ENCODE measurements around the gene ITGB7. TPM values are rescaled to one million over a fixed set of nuclear protein-coding genes. Genes with fewer than 3 reads are reported as not detected.

The ITGB7 gene
- total RNA-seq, 4 donors from 2014 or later, result 0.40 to 5.8 (median 2.6) TPM

DNA sequence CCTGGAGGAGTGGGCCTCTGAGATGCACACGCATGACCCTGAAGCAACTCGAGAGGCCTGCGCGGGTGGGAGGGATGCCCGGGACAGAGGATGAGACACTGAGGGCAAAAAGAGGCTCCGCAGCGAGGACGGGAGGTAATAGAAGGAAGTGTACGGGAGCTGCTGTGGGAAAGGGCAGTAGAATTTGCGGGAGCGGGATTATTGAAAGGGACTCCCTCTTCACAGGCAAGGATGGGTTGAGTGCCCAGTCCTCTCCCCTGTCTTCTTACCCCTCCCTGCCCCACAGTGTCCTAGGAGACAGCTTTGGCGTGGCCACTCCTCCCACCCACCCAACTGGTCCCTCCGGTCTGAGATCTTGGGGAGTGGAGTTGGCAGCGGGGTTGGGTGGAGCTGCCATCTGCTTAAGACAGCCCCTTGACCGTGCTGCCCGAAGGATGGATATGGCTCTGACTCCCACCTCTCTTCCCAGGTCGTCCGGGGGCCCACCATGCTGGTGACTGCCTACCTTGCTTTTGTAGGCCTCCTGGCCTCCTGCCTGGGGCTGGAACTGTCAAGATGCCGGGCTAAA, 45.4 kb upstream of the ITGB7 start:
- Histone ChIP-seq H3K27me3 (no peaks in the 10 kb centered on the region), H3K36me3 (peaks cover 0 to 31% of the 10 kb centered on the region in 2 donors), H3K4me3 (peak overlapping the region; percentile 61 to 92), H3K27ac (peak overlapping the region; percentile 36 to 93 (median 86)), H3K4me1 (peaks cover 0 to 39% (median 21%) of the 10 kb centered on the region in 3 donors), H3K9me3 (no peaks in the 10 kb centered on the region)
- WGBS, 2 donors (ENCODE audit: low coverage in 1 of 2), result 0 to 3% methylated on average over 11 to 15 of the region's 19 CpGs
- ATAC-seq, result no peak
- no peak for TF ChIP-seq POLR2A (IDR thresholded peaks at IDR 0.05)
- no peak for TF ChIP-seq POLR2AphosphoS5 (IDR thresholded peaks at IDR 0.05)
- TF ChIP-seq, protein P1, sequence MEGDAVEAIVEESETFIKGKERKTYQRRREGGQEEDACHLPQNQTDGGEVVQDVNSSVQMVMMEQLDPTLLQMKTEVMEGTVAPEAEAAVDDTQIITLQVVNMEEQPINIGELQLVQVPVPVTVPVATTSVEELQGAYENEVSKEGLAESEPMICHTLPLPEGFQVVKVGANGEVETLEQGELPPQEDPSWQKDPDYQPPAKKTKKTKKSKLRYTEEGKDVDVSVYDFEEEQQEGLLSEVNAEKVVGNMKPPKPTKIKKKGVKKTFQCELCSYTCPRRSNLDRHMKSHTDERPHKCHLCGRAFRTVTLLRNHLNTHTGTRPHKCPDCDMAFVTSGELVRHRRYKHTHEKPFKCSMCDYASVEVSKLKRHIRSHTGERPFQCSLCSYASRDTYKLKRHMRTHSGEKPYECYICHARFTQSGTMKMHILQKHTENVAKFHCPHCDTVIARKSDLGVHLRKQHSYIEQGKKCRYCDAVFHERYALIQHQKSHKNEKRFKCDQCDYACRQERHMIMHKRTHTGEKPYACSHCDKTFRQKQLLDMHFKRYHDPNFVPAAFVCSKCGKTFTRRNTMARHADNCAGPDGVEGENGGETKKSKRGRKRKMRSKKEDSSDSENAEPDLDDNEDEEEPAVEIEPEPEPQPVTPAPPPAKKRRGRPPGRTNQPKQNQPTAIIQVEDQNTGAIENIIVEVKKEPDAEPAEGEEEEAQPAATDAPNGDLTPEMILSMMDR (IDR thresholded peaks at IDR 0.05), result no peak
- TF ChIP-seq EP300 (IDR thresholded peaks at IDR 0.05), result no peak

DNA sequence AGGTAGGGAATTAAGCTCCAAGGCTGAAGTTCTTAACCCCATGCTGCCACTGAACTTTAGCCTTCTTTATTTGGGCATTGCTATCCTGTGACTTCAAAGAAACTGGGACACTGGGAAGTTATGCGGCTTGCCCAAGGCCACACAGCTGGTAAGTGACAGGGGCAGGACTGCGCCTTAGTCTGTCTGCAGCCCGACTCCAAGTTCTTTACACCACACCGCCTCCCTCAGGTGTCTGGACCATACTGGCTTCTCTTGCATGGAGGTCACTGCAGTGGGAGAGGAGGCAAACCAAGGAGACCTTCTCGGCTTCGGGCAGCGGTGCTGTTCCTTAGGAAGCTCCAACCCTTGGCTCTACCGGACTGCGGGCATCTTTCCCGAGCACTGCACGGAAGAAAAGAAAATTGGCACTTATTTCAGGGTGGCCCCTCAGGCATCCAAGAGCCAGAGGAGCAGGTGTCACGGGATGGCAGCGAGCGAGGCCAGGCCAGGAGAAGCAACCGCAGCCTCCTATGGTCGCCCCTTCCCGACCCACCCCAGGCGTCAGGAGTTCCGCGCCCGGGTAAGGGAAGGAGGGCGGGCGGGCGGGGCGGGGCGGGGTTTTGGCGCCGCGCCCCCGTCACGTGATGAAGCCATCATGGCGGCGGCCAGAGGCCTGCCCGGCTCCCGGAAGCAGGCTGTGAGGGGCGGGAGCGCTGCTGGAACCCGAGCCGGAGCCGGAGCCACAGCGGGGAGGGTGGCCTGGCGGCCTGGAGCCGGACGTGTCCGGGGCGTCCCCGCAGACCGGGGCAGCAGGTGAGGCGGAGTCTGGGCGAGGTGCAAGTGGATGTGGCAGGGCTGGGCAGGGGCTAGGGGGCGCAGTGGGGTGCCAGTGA, 44.7 kb upstream of the ITGB7 start:
- H3K27me3 ChIP-seq, result no peaks in the 10 kb centered on the region
- H3K36me3 ChIP-seq, result peaks cover 0 to 31% of the 10 kb centered on the region in 2 donors
- WGBS, 2 donors (ENCODE audit: low coverage in 1 of 2), result 0 to 4% methylated on average over 7 to 8 of the region's 51 CpGs
- peak; percentile 45 to 46 for TF ChIP-seq POLR2A (IDR thresholded peaks at IDR 0.05)
- TF ChIP-seq, protein P1 (IDR thresholded peaks at IDR 0.05), result peak in 3 of 4 experiments; percentile 32 to 64 (median 43)
- no peak for TF ChIP-seq EP300 (IDR thresholded peaks at IDR 0.05)
- peak; percentile 64 for TF ChIP-seq POLR2AphosphoS5 (IDR thresholded peaks at IDR 0.05)
- H3K4me1 ChIP-seq, result peaks cover 0 to 39% (median 21%) of the 10 kb centered on the region in 3 donors
- H3K4me3 ChIP-seq, result peak overlapping the region; percentile 61 to 92
- H3K9me3 ChIP-seq, result no peaks in the 10 kb centered on the region
- ATAC-seq, result peak; percentile 91
- H3K27ac ChIP-seq, result peak overlapping the region; percentile 36 to 93 (median 86)

- Histone ChIP-seq H3K27ac (no peak overlapping the region), H3K36me3 (no peaks in the 10 kb centered on the region), H3K9me3 (no peaks in the 10 kb centered on the region), H3K27me3 (peaks cover 10% of the 10 kb centered on the region), H3K4me1 (peaks cover 0 to 2% (median 0%) of the 10 kb centered on the region in 3 donors), H3K4me3 (no peak overlapping the region)
- no peak for TF ChIP-seq POLR2A (IDR thresholded peaks at IDR 0.05)
- TF ChIP-seq POLR2AphosphoS5 (IDR thresholded peaks at IDR 0.05), result no peak
- TF ChIP-seq EP300 (IDR thresholded peaks at IDR 0.05), result no peak
- TF ChIP-seq, protein P1 (IDR thresholded peaks at IDR 0.05), result no peak
- WGBS, 2 donors (ENCODE audit: low coverage in 1 of 2), result 86 to 89% methylated on average over 3 of the region's 3 CpGs
- no peak for ATAC-seq
Observed at GRCh38 chr12:53245286-53245685, 38.2 kb upstream of the ITGB7 start.

DNA sequence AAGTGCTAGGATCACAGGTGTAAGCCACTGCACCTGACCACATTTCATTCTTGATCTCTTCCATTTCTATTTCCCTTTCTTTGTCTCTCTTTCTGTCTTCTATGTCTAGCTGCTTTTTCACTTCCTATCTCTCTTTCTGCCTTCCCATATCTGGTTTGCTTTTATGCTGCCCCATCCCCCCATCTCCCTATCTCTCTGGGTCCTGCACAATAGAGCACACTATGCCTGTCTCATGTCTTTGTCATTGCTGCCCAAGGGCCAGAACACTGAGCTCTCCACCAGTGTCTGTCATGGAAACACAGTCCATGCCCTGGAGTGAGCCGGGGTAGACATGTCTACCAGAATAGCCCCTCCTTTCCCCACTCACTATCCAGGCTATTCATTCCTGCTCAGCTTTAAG, 37.3 kb upstream of the ITGB7 start:
- Histone ChIP-seq H3K9me3 (no peaks in the 10 kb centered on the region), H3K4me3 (no peak overlapping the region), H3K36me3 (no peaks in the 10 kb centered on the region), H3K4me1 (no peaks in the 10 kb centered on the region), H3K27ac (no peak overlapping the region), H3K27me3 (peaks cover 10% of the 10 kb centered on the region)
- no peak for ATAC-seq
- TF ChIP-seq POLR2AphosphoS5 (IDR thresholded peaks at IDR 0.05), result no peak
- no peak for TF ChIP-seq POLR2A (IDR thresholded peaks at IDR 0.05)
- no peak for TF ChIP-seq EP300 (IDR thresholded peaks at IDR 0.05)
- TF ChIP-seq, protein P1 (IDR thresholded peaks at IDR 0.05), result no peak
- WGBS, 2 donors (ENCODE audit: low coverage in 1 of 2), result 40 to 57% methylated on average over 1 of the region's 1 CpG
